ENCODE results near the gene SLAIN2.
"Not testable (repeated sequence)": the region's sequence is repeated elsewhere in the genome, so short reads cannot be mapped to it uniquely, and the experiment has no call there.

The SLAIN2 gene

GRCh38 chr4:48370260-48371134 lies 29.2 kb downstream of the SLAIN2 start:
- peak; percentile 61 for DNase-seq

- DNase-seq = peak; percentile 38
Observed at GRCh38 chr4:48372272-48372671, 30.9 kb downstream of the SLAIN2 start.

GRCh38 chr4:48375651-48376304 lies 34.4 kb downstream of the SLAIN2 start:
- peak; percentile 64 for DNase-seq

GRCh38 chr4:48379587-48380180 lies 38.4 kb downstream of the SLAIN2 start:
- no peak for DNase-seq

- no peak for DNase-seq
Observed at GRCh38 chr4:48380583-48381167, 39.3 kb downstream of the SLAIN2 start.

GRCh38 chr4:48388525-48389154 lies 47.3 kb downstream of the SLAIN2 start:
- no peak for DNase-seq

GRCh38 chr4:48396043-48396442 lies 54.7 kb downstream of the SLAIN2 start:
- DNase-seq = no peak

- no peak for DNase-seq
Observed at GRCh38 chr4:48400416-48400815, 59.1 kb downstream of the SLAIN2 start.

- no peak for DNase-seq
Observed at GRCh38 chr4:48403358-48403757, 62.0 kb downstream of the SLAIN2 start.

- DNase-seq = no peak
Observed at GRCh38 chr4:48403779-48404178, 62.5 kb downstream of the SLAIN2 start.

GRCh38 chr4:48405924-48406323 lies 64.6 kb downstream of the SLAIN2 start:
- DNase-seq = no peak

GRCh38 chr4:48409203-48409602 lies 67.9 kb downstream of the SLAIN2 start:
- DNase-seq = no peak

- DNase-seq = no peak
Observed at GRCh38 chr4:48410812-48411211, 69.5 kb downstream of the SLAIN2 start.

- DNase-seq = no peak
Observed at GRCh38 chr4:48420144-48420543, 78.8 kb downstream of the SLAIN2 start.

GRCh38 chr4:48421101-48421500 lies 79.8 kb downstream of the SLAIN2 start:
- DNase-seq = no peak

- no peak for DNase-seq
Observed at GRCh38 chr4:48428926-48429325, 87.6 kb downstream of the SLAIN2 start.

- DNase-seq = no peak
Observed at GRCh38 chr4:48429709-48430474, 88.6 kb downstream of the SLAIN2 start.

GRCh38 chr4:48431401-48431800 lies 90.1 kb downstream of the SLAIN2 start:
- DNase-seq = no peak

- DNase-seq = no peak
Observed at GRCh38 chr4:48432017-48432416, 90.7 kb downstream of the SLAIN2 start.

GRCh38 chr4:48436318-48436717 lies 95.0 kb downstream of the SLAIN2 start:
- no peak for DNase-seq

- DNase-seq = no peak
Observed at GRCh38 chr4:48439988-48440387, 98.7 kb downstream of the SLAIN2 start.

- not testable (repeated sequence) for DNase-seq
Observed at GRCh38 chr4:48440914-48441313, 99.6 kb downstream of the SLAIN2 start.

Measured in NCI-H69 (cell line).